Neutrophil (primary cell): Measurements from ENCODE around the gene ENTPD1.

ENCODE experiments used
- H3K27ac ChIP-seq: fragments of 200-600 bp; sonication (generic); 2 replicates; pipeline ENCODE4 v1.5.1; 2016; ENCODE audit warnings: mild to moderate bottlenecking, moderate library complexity
- H3K27me3 ChIP-seq: fragments of 200-600 bp; sonication (generic); 2 replicates; pipeline ENCODE4 v1.6.0; 2016; ENCODE audit warnings: mild to moderate bottlenecking
- H3K36me3 ChIP-seq: fragments of 200-600 bp; sonication (generic); 2 replicates; pipeline ENCODE4 v1.5.1; 2017
- H3K4me1 ChIP-seq, 2 experiments: fragments of 200-600 bp in 1 of 2; sonication (generic) in 1 of 2; 1 replicate in 1 of 2; 2 replicates in 1 of 2; pipeline versions ENCODE4 v1.5.1 to v1.6.1; 2013 to 2016; ENCODE audit warnings: low read depth in 1 of 2, low read length in 1 of 2, mild to moderate bottlenecking in 1 of 2, moderate library complexity in 1 of 2; ENCODE audit not compliant: control insufficient read depth in 1 of 2, insufficient read depth in 1 of 2
- H3K4me3 ChIP-seq, 2 experiments: fragments of 200-600 bp in 1 of 2; sonication (generic) in 1 of 2; 1 replicate in 1 of 2; 2 replicates in 1 of 2; pipeline ENCODE4 v1.5.1; 2013 to 2016; ENCODE audit warnings: low read depth in 1 of 2, low read length in 1 of 2, mild to moderate bottlenecking in 1 of 2, moderate library complexity in 1 of 2
- H3K9me3 ChIP-seq: fragments of 200-600 bp; sonication (generic); 2 replicates; pipeline ENCODE4 v1.5.1; 2016
- CTCF ChIP-seq: fragments of 200-600 bp; sonication (generic); IDR thresholded peaks from 2 replicates; pipeline ENCODE4 v1.5.1; 2016; ENCODE audit warnings: antibody characterized with exemption

Gene ENTPD1

GRCh38 chr10:95831076-95831475 lies 75.1 kb downstream of the ENTPD1 start:
- H3K4me1 ChIP-seq = no peaks in the 10 kb centered on the region
- no peak overlapping the region for H3K4me3 ChIP-seq
- peak overlapping the region; percentile 34 for H3K27ac ChIP-seq
- H3K36me3 ChIP-seq = peaks cover 55% of the 10 kb centered on the region
- H3K9me3 ChIP-seq = no peaks in the 10 kb centered on the region
- no peak for TF ChIP-seq CTCF
- H3K27me3 ChIP-seq = no peaks in the 10 kb centered on the region

GRCh38 chr10:95831515-95831914 lies 75.6 kb downstream of the ENTPD1 start:
- Histone ChIP-seq H3K27ac (peak overlapping the region; percentile 34), H3K4me1 (peaks cover 1% of the 10 kb centered on the region in 2 experiments), H3K27me3 (no peaks in the 10 kb centered on the region), H3K9me3 (no peaks in the 10 kb centered on the region), H3K36me3 (peaks cover 52% of the 10 kb centered on the region), H3K4me3 (no peak overlapping the region)
- TF ChIP-seq CTCF = no peak

- H3K9me3 ChIP-seq = no peaks in the 10 kb centered on the region
- no peak overlapping the region for H3K4me3 ChIP-seq
- no peaks in the 10 kb centered on the region for H3K27me3 ChIP-seq
- peak overlapping the region; percentile 31 for H3K27ac ChIP-seq
- peaks cover 48% of the 10 kb centered on the region for H3K36me3 ChIP-seq
- H3K4me1 ChIP-seq = peaks cover 10% of the 10 kb centered on the region in 2 experiments
- TF ChIP-seq CTCF = no peak
These were observed 76.5 kb downstream of the ENTPD1 start for GRCh38 chr10:95832216-95833041.

DNA sequence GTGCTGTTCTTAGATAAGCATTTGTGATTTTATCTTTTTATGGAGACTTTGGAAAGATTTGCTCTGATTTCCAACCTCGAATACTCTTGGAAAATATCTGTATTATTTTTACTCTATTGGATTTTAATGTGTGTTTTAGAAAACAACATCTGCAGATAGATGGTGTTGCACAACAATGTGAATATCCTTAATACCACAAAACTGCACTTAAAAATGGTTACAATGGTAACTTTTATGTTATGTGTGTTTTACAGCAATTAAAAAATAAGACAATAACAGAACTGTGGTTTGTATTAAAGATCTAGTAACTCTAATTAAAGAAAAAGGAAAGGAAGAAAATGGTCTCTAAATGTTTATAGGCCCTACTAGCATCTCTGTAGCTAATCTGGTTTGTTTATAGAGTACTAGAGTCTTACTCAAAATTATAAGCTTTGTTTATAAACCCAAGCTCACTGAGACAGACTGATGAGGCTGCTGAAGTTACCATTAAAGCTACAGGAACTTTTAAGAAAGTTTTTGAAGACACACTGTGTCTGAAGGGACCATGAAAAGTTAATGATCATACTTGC lies 77.2 kb downstream of the ENTPD1 start:
- Histone ChIP-seq H3K27me3 (no peaks in the 10 kb centered on the region), H3K27ac (peak overlapping the region; percentile 18), H3K9me3 (no peaks in the 10 kb centered on the region), H3K36me3 (peaks cover 41% of the 10 kb centered on the region), H3K4me1 (peaks cover 17% of the 10 kb centered on the region in 2 experiments), H3K4me3 (no peak overlapping the region)
- no peak for TF ChIP-seq CTCF

DNA sequence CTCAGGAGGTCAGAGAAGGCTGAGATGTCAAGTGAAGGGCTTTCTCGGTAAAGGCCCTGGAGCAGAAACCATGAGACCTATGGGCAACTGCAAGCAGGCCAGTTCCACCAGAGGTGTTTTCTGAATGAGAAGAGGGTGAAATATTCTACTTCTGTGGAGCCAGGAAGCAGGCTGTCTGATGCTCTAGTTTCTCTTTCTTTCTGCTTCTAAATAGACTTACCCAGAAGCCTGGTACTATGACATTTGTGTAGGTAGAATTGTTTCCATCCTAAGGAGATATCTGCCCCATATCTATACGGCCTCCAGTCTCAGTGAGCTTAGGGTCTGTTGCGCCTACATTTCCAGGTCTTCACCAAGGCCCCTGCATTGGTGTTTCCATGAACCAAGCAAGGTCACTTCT lies 78.4 kb downstream of the ENTPD1 start:
- Histone ChIP-seq H3K9me3 (no peaks in the 10 kb centered on the region), H3K27me3 (no peaks in the 10 kb centered on the region), H3K27ac (peak overlapping the region; percentile 45), H3K4me3 (no peak overlapping the region), H3K4me1 (peaks cover 18 to 20% of the 10 kb centered on the region in 2 experiments), H3K36me3 (peaks cover 47% of the 10 kb centered on the region)
- no peak for TF ChIP-seq CTCF
